MCF 10A (cell line): ENCODE measurements around the gene KNDC1. TPM values are rescaled to one million over a fixed set of nuclear protein-coding genes. Genes with fewer than 3 reads are reported as not detected.

Experiments used
- BruUV-seq: library from RNA; stranded (reverse); fragments of 400-500 nt; replicated peaks from 2 replicates; lab custom pipeline; 2021; lab: Mats Ljungman, UMichigan
- CTCF ChIA-PET: fragments of 300-600 bp; sonication (Branson Sonifier 250); formaldehyde crosslinking; extraction: SDS; loops from one replicate; lab custom pipeline; 2021; ENCODE audit warnings: antibody characterized with exemption, inconsistent platforms; lab: Yijun Ruan, JAX
- POLR2A ChIA-PET: fragments of 300-600, 350-650 bp; sonication (Branson Sonifier 250); formaldehyde crosslinking; extraction: SDS; loops from one replicate; lab custom pipeline; 2020; ENCODE audit warnings: antibody characterized with exemption, inconsistent platforms; lab: Yijun Ruan, JAX
- DNase-seq: peaks from one replicate; pipeline ENCODE4 v3.0.0-alpha.2; 2018; ENCODE audit not compliant: unreplicated experiment
- H3K27ac Mint-ChIP-seq: one replicate; pipeline ENCODE4 v1.8.0; 2022; ENCODE audit warnings: mild to moderate bottlenecking, low read depth, mixed read lengths; ENCODE audit not compliant: unreplicated experiment
- H3K27me3 Mint-ChIP-seq: one replicate; pipeline ENCODE4 v1.8.0; 2022; ENCODE audit warnings: mixed read lengths; ENCODE audit not compliant: insufficient read depth, unreplicated experiment
- H3K36me3 Mint-ChIP-seq: one replicate; pipeline ENCODE4 v1.8.0; 2022; ENCODE audit warnings: mild to moderate bottlenecking, moderate library complexity, mixed read lengths; ENCODE audit not compliant: insufficient read depth, unreplicated experiment
- H3K4me1 Mint-ChIP-seq: one replicate; pipeline ENCODE4 v1.8.0; 2022; ENCODE audit warnings: mixed read lengths; ENCODE audit not compliant: insufficient read depth, unreplicated experiment
- H3K4me3 Mint-ChIP-seq: one replicate; pipeline ENCODE4 v1.8.0; 2022; ENCODE audit warnings: mild to moderate bottlenecking, moderate library complexity, mixed read lengths; ENCODE audit not compliant: unreplicated experiment
- H3K9me3 Mint-ChIP-seq: one replicate; pipeline ENCODE4 v1.8.0; 2022; ENCODE audit warnings: mixed read lengths; ENCODE audit not compliant: unreplicated experiment
- CTCF ChIP-seq: fragments of 200-600 bp; IDR thresholded peaks from one replicate; pipeline ENCODE4 v1.8.0; 2022; ENCODE audit warnings: antibody characterized with exemption, mild to moderate bottlenecking; ENCODE audit not compliant: unreplicated experiment
- intact Hi-C: fragments of 100-400 bp; cut with micrococcal nuclease; formaldehyde crosslinking; loops from 2 replicates; pipeline ENCODE4 v1.14.1; 2022
- total RNA-seq: library from RNA; stranded (reverse); gene quantifications from 2 replicates; pipeline ENCODE4 v1.2.3, GENCODE V29; 2022

KNDC1 gene
- total RNA-seq, 1 experiment from 2014 or later: 2.1 TPM

- intact Hi-C loops: no loop called here
- Mint-ChIP-seq H3K9me3 (peaks cover 7% of the 10 kb centered on the region), H3K4me3 (no peak overlapping the region), H3K36me3 (no peaks in the 10 kb centered on the region), H3K27me3 (no peaks in the 10 kb centered on the region), H3K4me1 (no peaks in the 10 kb centered on the region), H3K27ac (no peak overlapping the region)
- BruUV-seq: no TSS peak
- ChIA-PET CTCF (interaction anchor here (0.6 to 0.7 kb wide), 2 partner anchors 16 to 258 kb away, joined by 3 to 5 read pairs; no protein-coding TSS in a partner anchor), POLR2A (no interaction called here)
- no peak for TF ChIP-seq CTCF
- no peak for DNase-seq
Measured at GRCh38 chr10:133127291-133128125, 32.5 kb upstream of the KNDC1 start.

- Mint-ChIP-seq H3K27ac (no peak overlapping the region), H3K9me3 (peaks cover 7% of the 10 kb centered on the region), H3K4me3 (no peak overlapping the region), H3K36me3 (no peaks in the 10 kb centered on the region), H3K27me3 (no peaks in the 10 kb centered on the region), H3K4me1 (no peaks in the 10 kb centered on the region)
- no peak for DNase-seq
- TF ChIP-seq CTCF: no peak
- ChIA-PET CTCF (no interaction called here), POLR2A (no interaction called here)
- intact Hi-C loops: no loop called here
- BruUV-seq: no TSS peak
Measured at GRCh38 chr10:133128126-133129070, 31.6 kb upstream of the KNDC1 start.

GRCh38 chr10:133129071-133129858, 30.8 kb upstream of the KNDC1 start:
- H3K4me1 Mint-ChIP-seq: no peaks in the 10 kb centered on the region
- no peak for DNase-seq
- H3K27ac Mint-ChIP-seq: no peak overlapping the region
- no peak overlapping the region for H3K4me3 Mint-ChIP-seq
- no peaks in the 10 kb centered on the region for H3K36me3 Mint-ChIP-seq
- H3K27me3 Mint-ChIP-seq: no peaks in the 10 kb centered on the region
- POLR2A ChIA-PET: no interaction called here
- no peak for TF ChIP-seq CTCF
- peaks cover 7% of the 10 kb centered on the region for H3K9me3 Mint-ChIP-seq
- CTCF ChIA-PET: no interaction called here
- BruUV-seq: no TSS peak
- intact Hi-C loops: no loop called here
